HCT116 (cell line): ENCODE measurements around the gene C17orf67. TPM values are rescaled to one million over a fixed set of nuclear protein-coding genes. Genes with fewer than 3 reads are reported as not detected.

Experiments
- ATAC-seq: fragments of 200-7000 bp; cut with Tn5 transposase; 2 replicates; pipeline ENCODE4 v1.9.1; 2020; ENCODE audit warnings: mild to moderate bottlenecking, moderate library complexity
- BruUV-seq: library from RNA; stranded (reverse); fragments of 400-500 nt; replicated peaks from 2 replicates; lab custom pipeline; 2021; lab: Mats Ljungman, UMichigan
- CTCF ChIA-PET: fragments of 300-600 bp; sonication (Branson Sonifier 250); formaldehyde crosslinking; loops from one replicate; lab custom pipeline; 2021; ENCODE audit warnings: antibody characterized with exemption; lab: Charles Lee
- POLR2A ChIA-PET: fragments of 300-600, 350-600 bp; sonication (Branson Sonifier 250); formaldehyde crosslinking; loops from one replicate; lab custom pipeline; 2021; ENCODE audit warnings: antibody characterized with exemption; lab: Charles Lee
- RAD21 ChIA-PET, 2 experiments: fragments of 300-600 bp; sonication (Branson Sonifier 250); formaldehyde crosslinking; loops; one replicate each; lab custom pipeline; 2023; ENCODE audit warnings: low total read pairs in 2 of 2; ENCODE audit not compliant: uncharacterized antibody in 2 of 2, unreplicated experiment in 2 of 2, low non-redundant PET in 1 of 2; lab: Charles Lee
- DNase-seq: peaks from one replicate; pipeline ENCODE4 v3.0.0-alpha.2; 2010; ENCODE audit warnings: low read depth, low spot score
- H2AFZ ChIP-seq: fragments of 200-600 bp; shearing (Covaris generic), sonication (generic); 2 replicates; pipeline ENCODE4 v1.6.1; 2017; ENCODE audit warnings: low read depth, mixed run types, mixed read lengths, antibody characterized with exemption, low read length; ENCODE audit not compliant: poor library complexity, severe bottlenecking
- H3K27ac ChIP-seq: 2 replicates; pipeline ENCODE4 v1.5.1; 2012; ENCODE audit warnings: low read depth, low read length
- H3K27me3 ChIP-seq: fragments of 200-600 bp; sonication (generic); 2 replicates; pipeline ENCODE4 v1.6.1; 2016; ENCODE audit warnings: mixed run types, low read length, mixed read lengths; ENCODE audit not compliant: insufficient read depth
- H3K36me3 ChIP-seq, 2 experiments: fragments of 200-500 bp in 1 of 2; fragments of 200-600 bp in 1 of 2; sonication (Bioruptor generic) in 1 of 2; sonication (generic) in 1 of 2; 2 replicates each; pipeline versions ENCODE4 v1.5.1 to v1.6.1; 2014 to 2016; ENCODE audit warnings: low read length in 2 of 2, inconsistent platforms in 1 of 2, mixed read lengths in 1 of 2, mixed run types in 1 of 2; ENCODE audit not compliant: insufficient read depth in 2 of 2, control insufficient read depth in 1 of 2
- H3K4me1 ChIP-seq, 2 experiments: fragments of 200-600 bp in 1 of 2; sonication (generic) in 1 of 2; 2 replicates each; pipeline versions ENCODE4 v1.5.1 to v1.6.1; 2012 to 2017; ENCODE audit warnings: low read length in 2 of 2, inconsistent platforms in 1 of 2, mild to moderate bottlenecking in 1 of 2, mixed read lengths in 1 of 2, mixed run types in 1 of 2, moderate library complexity in 1 of 2; ENCODE audit not compliant: insufficient read depth in 2 of 2, control insufficient read depth in 1 of 2
- H3K4me2 ChIP-seq: fragments of 200-600 bp; sonication (generic); 2 replicates; pipeline ENCODE4 v1.6.1; 2017; ENCODE audit warnings: mixed run types, low read length, mixed read lengths
- H3K4me3 ChIP-seq, 2 experiments: fragments of 200-600 bp in 1 of 2; sonication (generic) in 1 of 2; replicated peaks in 1 of 2; 2 replicates each; pipeline ENCODE4 v1.5.1; 2011 to 2016; ENCODE audit warnings: low read length in 2 of 2, control low read depth in 1 of 2, low read depth in 1 of 2, mild to moderate bottlenecking in 1 of 2, mixed read lengths in 1 of 2, mixed run types in 1 of 2
- H3K79me2 ChIP-seq: fragments of 200-600 bp; sonication (generic); 2 replicates; pipeline ENCODE4 v1.6.1; 2017; ENCODE audit warnings: mild to moderate bottlenecking, mixed run types, low read length, moderate library complexity, mixed read lengths; ENCODE audit not compliant: insufficient read depth
- H3K9ac ChIP-seq: fragments of 200-600 bp; sonication (generic); 2 replicates; pipeline ENCODE4 v1.6.1; 2016; ENCODE audit warnings: low read length, mixed read lengths
- H3K9me2 ChIP-seq: fragments of 200-600 bp; sonication (generic), shearing (Covaris generic); 2 replicates; pipeline ENCODE4 v1.6.1; 2017; ENCODE audit warnings: mixed run types, mild to moderate bottlenecking, moderate library complexity; ENCODE audit not compliant: insufficient read depth
- H3K9me3 ChIP-seq, 2 experiments: fragments of 200-500 bp in 1 of 2; fragments of 200-600 bp in 1 of 2; sonication (Bioruptor generic) in 1 of 2; sonication (generic) in 1 of 2; 2 replicates each; pipeline ENCODE4 v1.6.1; 2014 to 2017; ENCODE audit warnings: low read length in 2 of 2, mixed read lengths in 2 of 2, inconsistent platforms in 1 of 2, low read depth in 1 of 2, mild to moderate bottlenecking in 1 of 2, mixed run types in 1 of 2, moderate library complexity in 1 of 2; ENCODE audit not compliant: control insufficient read depth in 1 of 2, insufficient read depth in 1 of 2
- H4K20me1 ChIP-seq: fragments of 200-600 bp; sonication (generic), shearing (Covaris generic); 2 replicates; pipeline ENCODE4 v1.6.1; 2017; ENCODE audit warnings: mixed run types, mild to moderate bottlenecking, moderate library complexity; ENCODE audit not compliant: insufficient read depth
- ATF3 ChIP-seq: IDR thresholded peaks from 2 replicates; pipeline ENCODE4 v1.6.1; 2012
- CBX3 ChIP-seq: IDR thresholded peaks from 2 replicates; pipeline ENCODE4 v1.6.1; 2012; ENCODE audit warnings: low read depth
- JUND ChIP-seq: IDR thresholded peaks from 2 replicates; pipeline ENCODE4 v1.6.1; 2012
- MAX ChIP-seq: IDR thresholded peaks from 2 replicates; pipeline ENCODE4 v1.6.1; 2012
- RAD21 ChIP-seq: IDR thresholded peaks from 2 replicates; pipeline ENCODE4 v1.6.1; 2012; ENCODE audit warnings: low read depth, mild to moderate bottlenecking
- SRF ChIP-seq: IDR thresholded peaks from 2 replicates; pipeline ENCODE4 v1.6.1; 2012; ENCODE audit warnings: low read depth
- ZBTB33 ChIP-seq: IDR thresholded peaks from 2 replicates; pipeline ENCODE4 v1.6.1; 2011; ENCODE audit warnings: mild to moderate bottlenecking, low read length, moderate library complexity; ENCODE audit not compliant: insufficient replicate concordance; ENCODE audit errors: extremely low read depth
- ZFX ChIP-seq: fragments of 450-650 bp; IDR thresholded peaks from 2 replicates; pipeline ENCODE4 v1.6.1; 2017
- ZNF274 ChIP-seq: fragments of 200-500 bp; sonication (Bioruptor generic); IDR thresholded peaks from 2 replicates; pipeline ENCODE4 v1.6.1; 2014; ENCODE audit warnings: mild to moderate bottlenecking, low read depth, low read length, inconsistent platforms
- intact Hi-C: fragments of 100-400 bp; cut with micrococcal nuclease; formaldehyde crosslinking; loops from 2 replicates; pipeline ENCODE4 v1.10.0; 2022
- total RNA-seq: library from RNA; stranded (reverse); gene quantifications from one replicate; pipeline ENCODE4 v1.2.1, GENCODE V29; 2021; ENCODE audit not compliant: unreplicated experiment

Gene C17orf67
- total RNA-seq, 1 experiment from 2014 or later: 0.84 TPM

- no peak for TF ChIP-seq ZBTB33
- TF ChIP-seq MAX: no peak
- no peak for TF ChIP-seq RAD21
- TF ChIP-seq JUND: no peak
- TF ChIP-seq SRF: no peak
- no peak for TF ChIP-seq ZNF274
- no peak for TF ChIP-seq CBX3
Measured at GRCh38 chr17:56793957-56794356, 39.8 kb downstream of the C17orf67 start (continued).

- Histone ChIP-seq H3K9ac (no peak overlapping the region), H3K27me3 (peaks cover 6% of the 10 kb centered on the region; the same call in 1 of the 2 replicates), H3K4me3 (no peak overlapping the region), H3K4me1 (no peaks in the 10 kb centered on the region), H3K36me3 (no peaks in the 10 kb centered on the region), H3K79me2 (no peaks in the 10 kb centered on the region), H3K9me3 (no peaks in the 10 kb centered on the region), H4K20me1 (no peaks in the 10 kb centered on the region), H3K9me2 (no peaks in the 10 kb centered on the region), H2AFZ (no peak overlapping the region), H3K27ac (no peak overlapping the region), H3K4me2 (no peak overlapping the region)
- DNase-seq (no peak), ATAC-seq (no peak)
- BruUV-seq: no TSS peak
- RAD21 ChIA-PET: interaction anchor here in 1 of 2 experiments (0.6 kb wide), 1 partner anchor 695 kb away, joined by 4 read pairs; no protein-coding TSS in a partner anchor
- TF ChIP-seq ATF3 (no peak), ZFX (no peak), SRF (no peak)
- CTCF ChIA-PET: interaction anchor here (1.2 kb wide), 1 partner anchor 26 kb away, joined by 6 read pairs; no protein-coding TSS in a partner anchor
- intact Hi-C loops: no loop called here
- POLR2A ChIA-PET: no interaction called here
Measured at GRCh38 chr17:56793531-56793930, 40.2 kb downstream of the C17orf67 start.
